ENCODE measurements around the gene CKS1B.

DNA sequence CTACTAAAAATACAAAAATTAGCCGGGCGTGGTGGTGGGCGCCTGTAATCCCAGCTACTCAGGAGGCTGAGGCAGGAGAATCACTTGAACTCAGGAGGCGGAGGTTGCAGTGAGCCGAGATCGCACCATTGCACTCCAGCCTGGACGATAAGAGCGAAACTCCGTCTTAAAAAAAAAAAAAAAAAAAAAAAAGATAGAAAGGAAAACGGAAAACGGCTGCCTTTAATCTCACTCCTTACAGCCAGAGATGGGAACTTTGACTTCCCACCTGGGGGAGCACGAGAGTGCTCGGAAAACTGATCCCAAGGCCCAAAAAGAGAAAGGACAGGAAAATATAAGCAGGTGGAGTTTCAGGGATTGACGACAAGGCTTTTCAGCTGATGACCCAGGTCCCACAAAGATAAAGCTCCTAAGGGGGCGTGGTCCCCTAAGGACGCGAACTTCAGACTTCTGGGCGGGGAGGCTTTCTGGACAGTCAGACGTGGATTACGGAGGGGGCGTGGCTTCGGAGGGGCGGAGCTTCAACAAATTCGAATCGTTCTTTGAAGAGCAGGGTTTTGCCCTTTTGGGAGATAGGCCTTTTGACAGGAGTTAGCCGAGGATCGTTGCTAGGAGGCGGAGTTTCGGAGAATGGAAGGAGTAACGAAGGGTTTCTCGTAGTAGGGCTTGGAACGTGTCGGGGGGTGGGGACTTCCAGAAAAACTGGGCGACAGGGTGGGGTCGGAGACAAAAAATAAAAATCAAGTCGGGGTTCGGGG is 958 bp upstream of the CKS1B start:
- TF ChIP-seq CTCF (IDR thresholded peaks at IDR 0.05 in 8 of 11, conservative IDR thresholded peaks at IDR 0.05 in 3 of 11) (peak in 3 of 11 experiments; percentile 11 to 15 (median 14)), POLR2A (IDR thresholded peaks at IDR 0.05) (no peak)

Measured in spleen (tissue), 7 donors.